Measurements from ENCODE around the gene RGS6.

Gene RGS6

DNA sequence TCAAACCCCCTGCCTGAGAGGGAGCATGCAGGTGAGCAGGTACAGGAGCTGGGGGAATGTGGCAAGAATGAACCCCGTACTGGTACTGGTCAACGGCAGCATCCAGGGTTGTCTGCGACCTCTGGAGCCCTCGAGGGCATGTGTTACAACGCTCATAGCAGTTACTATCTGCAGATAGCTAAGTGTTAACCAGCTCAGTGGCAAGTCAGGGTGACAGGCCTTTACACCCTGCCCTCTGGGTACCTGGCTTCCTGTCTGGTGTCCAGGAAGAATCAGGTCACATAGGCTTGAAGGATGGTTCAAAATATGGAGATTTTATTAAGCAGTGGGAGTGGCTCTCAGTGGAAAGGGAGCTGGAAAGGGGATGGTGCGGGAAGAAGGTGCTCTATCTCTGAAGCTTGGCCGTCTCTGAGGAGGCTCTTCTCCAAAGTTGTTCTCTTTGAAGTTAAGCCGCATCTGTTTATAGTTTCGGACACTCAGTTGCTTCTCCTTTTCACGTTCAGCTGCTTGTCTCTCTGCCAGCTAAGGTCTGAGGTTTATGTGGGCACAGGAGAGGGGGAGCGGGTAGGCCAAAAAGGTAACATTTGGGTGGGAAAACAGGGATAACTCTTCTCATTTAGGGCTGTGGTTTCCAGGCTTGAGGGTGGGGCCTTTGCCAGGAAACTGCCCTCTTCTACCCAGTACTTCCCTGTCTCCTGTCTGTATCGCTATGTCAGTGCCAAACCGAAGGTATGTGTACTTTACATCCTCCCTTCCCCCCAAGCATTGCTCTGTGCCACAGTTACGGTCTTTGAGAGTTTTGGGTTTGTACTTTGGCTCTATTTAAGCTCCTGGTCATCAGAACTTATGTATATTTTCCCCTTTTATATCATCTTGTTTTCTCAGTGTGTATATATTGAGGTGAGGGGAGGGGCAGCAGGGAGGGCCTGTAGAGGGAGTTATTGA is 305.8 kb downstream of the RGS6 start:
- TF ChIP-seq GATA2 (IDR thresholded peaks at IDR 0.05; ENCODE audit: low read depth, low read length), result no peak
- TF ChIP-seq GATA3 (IDR thresholded peaks at IDR 0.05; ENCODE audit: low read depth, low read length), result no peak

DNA sequence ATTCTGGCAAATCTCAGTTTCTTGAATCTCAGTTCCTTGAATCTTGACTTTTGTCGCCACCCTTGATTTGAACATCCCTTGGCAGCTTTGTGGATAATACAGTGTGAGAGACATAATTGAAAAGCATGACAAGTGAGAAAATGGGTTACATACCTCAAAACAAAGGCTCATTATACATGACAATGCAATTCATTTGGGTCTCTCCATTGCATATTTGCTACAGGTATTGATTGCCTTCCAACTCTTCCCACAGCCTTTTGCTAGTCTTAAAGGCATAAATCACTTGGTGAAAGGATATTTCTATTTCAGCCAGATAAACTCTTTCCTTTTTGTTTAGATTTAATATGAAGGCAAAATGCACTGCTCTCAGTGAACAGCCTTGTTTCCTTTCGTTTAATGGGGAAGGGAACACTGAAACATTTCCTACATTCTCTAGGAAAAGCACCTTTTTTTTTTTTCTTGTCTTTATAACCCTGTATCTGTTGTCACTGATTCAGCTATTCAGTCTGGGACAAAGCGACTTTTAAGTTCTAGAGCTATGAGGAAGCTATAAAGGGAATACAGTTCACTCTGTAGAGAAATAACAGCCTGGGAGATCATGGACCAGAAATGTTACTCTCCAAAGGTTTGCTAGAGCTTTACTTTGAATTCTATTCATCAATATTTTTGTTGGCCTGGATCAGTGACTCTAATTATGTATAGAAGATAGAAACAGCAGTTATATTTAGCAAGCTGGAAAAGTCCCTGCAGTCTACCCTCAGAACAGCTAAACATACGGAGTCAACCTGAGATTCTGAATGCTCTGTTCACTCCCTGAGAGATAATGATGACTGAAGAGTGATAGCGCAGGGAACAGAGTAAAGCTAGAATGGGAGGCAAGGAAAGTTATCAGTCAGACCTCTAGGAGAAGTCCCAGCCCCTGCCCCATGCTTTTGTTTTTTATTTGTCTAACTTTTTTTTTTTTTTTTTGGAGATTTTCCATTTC is 311.4 kb downstream of the RGS6 start:
- TF ChIP-seq GATA3 (IDR thresholded peaks at IDR 0.05; ENCODE audit: low read depth, low read length) (no peak), GATA2 (IDR thresholded peaks at IDR 0.05; ENCODE audit: low read depth, low read length) (no peak)

DNA sequence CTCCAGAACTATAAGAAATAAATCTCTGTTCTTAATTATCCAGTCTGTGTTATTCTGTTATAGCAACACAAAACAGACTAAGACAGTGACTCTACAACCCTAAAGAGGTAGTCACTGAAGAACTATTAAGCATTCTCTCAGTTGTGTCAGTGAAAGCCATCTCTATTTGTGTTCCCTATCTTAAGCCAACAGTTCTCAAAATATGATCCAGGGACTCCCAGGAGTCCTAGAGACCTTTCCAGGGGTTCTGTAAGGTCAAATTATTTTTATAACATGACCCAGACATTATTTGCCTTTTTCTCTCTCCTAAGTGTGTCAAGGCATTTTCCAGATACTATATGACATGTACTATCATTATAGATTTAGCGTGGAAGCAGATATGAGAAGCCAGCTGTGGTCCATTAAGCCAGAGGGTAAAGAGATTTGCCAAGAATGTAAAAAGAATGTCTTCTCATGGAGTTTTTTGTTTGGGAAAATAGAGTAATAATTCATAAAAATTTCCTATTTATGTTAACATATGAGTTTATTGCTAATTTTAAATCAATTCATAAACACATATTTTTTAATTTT is 315.8 kb downstream of the RGS6 start:
- no peak for TF ChIP-seq GATA2 (IDR thresholded peaks at IDR 0.05; ENCODE audit: low read depth, low read length)
- TF ChIP-seq GATA3 (IDR thresholded peaks at IDR 0.05; ENCODE audit: low read depth, low read length), result no peak

DNA sequence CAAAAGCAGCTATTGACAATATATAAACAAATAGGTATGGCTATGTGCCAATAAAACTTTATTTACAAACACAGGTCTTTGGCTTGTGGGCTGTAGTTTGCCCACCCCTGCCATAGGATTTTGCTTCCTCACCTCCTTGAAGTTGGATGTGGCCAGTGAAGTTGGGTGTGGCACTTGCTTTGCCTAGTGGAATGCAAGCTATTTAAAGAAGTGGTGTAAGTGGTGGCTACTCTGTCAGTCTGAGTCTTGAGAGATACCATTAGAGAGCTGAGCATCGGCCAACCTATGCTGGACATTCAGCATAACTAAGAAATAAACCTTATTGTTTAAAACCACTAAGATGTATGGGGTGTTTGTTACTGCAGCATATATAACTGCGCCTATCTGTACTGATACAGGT is 321.3 kb downstream of the RGS6 start:
- TF ChIP-seq GATA3 (IDR thresholded peaks at IDR 0.05; ENCODE audit: low read depth, low read length), result no peak
- no peak for TF ChIP-seq GATA2 (IDR thresholded peaks at IDR 0.05; ENCODE audit: low read depth, low read length)

DNA sequence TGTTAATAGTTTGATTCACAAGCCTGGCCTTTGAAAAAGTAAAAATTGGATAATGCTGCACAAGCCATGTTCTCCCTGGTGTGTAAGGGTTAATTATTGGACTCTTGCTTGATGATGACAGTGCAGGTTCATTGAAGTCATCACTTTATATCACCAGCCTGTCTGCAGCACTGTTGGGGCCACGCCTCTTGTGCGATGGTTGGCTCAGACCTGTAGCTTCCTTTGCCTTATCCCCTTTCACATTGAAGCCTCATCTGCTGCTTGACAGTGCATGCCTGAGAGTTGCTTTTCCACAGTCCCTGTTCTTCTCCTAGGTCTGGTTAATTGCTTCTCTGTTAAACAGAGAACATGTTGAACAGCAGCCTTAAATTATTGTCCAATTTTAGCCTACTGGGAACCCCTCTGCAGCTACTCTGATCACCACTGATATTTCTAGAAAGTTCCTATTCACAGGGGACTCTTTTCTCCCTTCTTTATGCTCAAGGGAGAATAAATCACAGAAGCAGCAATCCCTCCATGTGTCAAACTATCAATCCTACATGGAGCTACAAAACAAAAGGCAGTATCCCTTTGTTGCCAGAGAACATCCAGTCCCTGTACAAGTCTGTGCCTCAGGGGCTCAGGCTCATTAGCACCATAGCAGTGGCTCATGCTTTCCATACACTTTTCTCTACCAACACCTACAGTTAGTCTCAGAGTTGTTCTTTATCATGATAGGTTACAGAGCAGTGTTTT is 322.1 kb downstream of the RGS6 start:
- TF ChIP-seq GATA3 (IDR thresholded peaks at IDR 0.05; ENCODE audit: low read depth, low read length) (no peak), GATA2 (IDR thresholded peaks at IDR 0.05; ENCODE audit: low read depth, low read length) (no peak)

DNA sequence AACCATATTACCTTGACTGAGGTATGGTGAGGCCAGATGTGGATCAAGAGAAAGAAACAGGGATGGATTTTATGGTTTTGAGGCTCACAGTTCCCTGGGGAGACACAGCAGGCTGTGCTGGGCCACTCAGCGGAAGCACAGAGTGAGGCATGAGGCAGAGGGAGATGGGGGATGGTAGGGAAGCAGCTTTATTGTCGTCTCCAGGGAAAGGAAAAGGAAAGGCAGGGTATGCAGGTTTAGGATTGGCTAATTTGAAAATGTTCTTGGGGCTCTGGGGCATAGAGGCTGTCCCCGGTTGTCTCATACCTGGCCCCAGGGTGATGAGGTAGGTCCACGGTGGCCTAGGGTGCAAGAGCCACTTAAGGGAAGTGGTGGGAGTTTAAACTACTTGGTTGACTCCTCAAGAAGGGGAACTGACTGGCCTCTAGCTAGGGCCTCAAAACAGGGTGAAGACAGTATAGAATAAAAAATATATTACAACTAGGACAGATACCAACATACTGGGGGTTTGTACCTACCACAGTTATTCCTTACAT is 322.8 kb downstream of the RGS6 start:
- no peak for TF ChIP-seq GATA2 (IDR thresholded peaks at IDR 0.05; ENCODE audit: low read depth, low read length)
- TF ChIP-seq GATA3 (IDR thresholded peaks at IDR 0.05; ENCODE audit: low read depth, low read length), result no peak

DNA sequence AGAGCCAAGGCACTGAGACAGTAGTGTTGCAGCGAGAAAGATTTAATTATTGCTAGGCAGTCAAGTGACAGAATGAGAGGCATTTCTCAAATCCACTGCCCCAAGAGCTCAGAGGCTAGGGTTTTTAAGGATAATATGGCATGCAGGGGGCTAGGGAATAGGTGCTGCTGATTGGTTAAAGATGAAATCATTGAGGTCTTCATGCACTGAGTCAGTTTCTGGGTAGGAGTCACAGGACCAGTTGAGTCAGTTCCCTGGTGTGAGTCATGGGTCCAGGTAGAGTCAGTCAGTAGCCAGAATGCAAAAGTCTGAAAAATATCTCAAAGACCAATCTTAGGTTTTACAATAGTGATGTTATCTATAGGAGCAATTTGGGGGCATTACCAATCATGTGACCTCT is 323.8 kb downstream of the RGS6 start:
- no peak for TF ChIP-seq GATA2 (IDR thresholded peaks at IDR 0.05; ENCODE audit: low read depth, low read length)
- no peak for TF ChIP-seq GATA3 (IDR thresholded peaks at IDR 0.05; ENCODE audit: low read depth, low read length)

DNA sequence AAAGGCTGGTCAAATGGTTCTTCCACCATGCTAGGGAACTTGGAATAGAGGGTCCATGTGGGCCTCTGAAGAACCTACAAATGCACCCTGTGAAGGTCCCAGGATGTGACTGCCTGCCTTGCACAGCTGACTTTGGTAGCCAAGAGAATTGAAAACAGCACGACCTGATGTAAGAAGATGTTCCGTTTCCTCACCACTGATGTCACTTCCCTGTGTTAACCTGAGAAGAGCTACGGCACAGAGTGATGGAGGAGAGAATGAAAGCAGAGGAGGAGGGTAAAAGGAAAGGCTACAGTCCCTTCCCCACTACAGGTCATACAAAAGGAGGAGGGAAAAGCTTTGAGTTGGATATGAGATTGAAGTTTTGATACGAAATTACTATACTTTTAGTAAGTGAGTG is 328.8 kb downstream of the RGS6 start:
- TF ChIP-seq GATA3 (IDR thresholded peaks at IDR 0.05; ENCODE audit: low read depth, low read length) (no peak), GATA2 (IDR thresholded peaks at IDR 0.05; ENCODE audit: low read depth, low read length) (no peak)

DNA sequence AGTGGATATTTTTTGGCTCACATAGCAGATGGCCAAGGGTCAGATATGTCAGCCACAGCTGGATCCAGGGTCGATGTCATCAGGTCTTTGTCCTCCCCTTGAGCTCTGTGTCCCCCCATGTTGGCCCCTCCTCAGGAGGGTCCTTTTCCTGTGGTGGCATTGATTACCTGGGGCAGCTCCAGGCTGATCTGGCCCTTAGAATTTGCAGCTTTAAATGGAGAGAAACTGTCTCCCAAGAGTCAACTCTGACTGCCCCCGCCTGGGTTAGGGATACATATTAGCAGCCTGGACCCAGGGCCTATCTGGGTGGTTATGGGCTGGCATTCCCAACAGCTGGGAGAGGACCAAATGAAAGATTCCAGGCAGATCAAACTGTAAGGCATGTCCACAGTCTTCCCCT is 330.5 kb downstream of the RGS6 start:
- TF ChIP-seq GATA2 (IDR thresholded peaks at IDR 0.05; ENCODE audit: low read depth, low read length) (no peak), GATA3 (IDR thresholded peaks at IDR 0.05; ENCODE audit: low read depth, low read length) (no peak)

DNA sequence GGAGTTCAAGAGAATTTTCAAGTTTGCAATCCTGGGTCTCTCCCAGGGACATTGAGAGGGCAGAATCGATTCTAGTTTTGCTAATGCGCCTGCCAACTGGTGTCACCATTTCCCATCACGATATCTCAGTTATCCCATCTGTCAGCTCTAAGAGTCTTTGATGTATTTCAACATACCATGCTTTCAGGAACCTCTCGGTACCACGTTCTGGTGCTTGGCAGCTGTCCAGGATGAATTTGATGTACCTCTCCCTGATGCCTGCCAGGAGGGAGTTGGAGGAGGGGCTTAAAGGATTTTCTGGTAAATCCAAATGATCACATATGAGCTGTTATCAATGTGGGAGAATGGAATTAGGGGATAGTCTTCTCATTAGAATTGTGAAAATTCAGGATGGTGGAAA is 332.5 kb downstream of the RGS6 start:
- TF ChIP-seq GATA2 (IDR thresholded peaks at IDR 0.05; ENCODE audit: low read depth, low read length), result no peak
- no peak for TF ChIP-seq GATA3 (IDR thresholded peaks at IDR 0.05; ENCODE audit: low read depth, low read length)

DNA sequence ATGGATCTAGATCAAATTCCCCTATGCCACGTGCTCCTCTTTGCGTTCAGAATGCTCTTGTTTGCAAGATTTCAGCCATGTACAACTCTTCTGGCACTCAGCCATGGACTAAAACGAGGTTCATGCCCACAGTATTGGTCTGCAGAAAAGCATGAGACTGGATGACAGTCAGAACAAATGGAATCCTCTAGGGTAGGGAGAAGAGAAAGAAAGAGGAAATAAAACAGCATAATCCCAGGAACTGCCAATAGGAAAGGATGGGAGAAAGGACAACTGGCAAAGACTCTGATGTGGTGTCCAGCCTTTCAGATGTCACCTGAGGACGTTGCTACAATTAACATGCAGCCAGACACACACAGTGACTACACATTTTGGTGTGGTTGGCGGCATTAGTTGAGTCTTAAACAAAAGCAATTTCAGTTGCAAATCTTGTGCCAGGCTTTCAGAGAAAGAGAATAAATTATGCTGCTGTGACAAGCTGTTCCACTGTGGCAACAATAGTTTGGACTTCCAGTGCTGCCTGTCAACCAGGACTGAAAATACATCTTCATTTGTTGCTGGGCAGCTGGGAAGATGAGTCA is 338.0 kb downstream of the RGS6 start:
- TF ChIP-seq GATA3 (IDR thresholded peaks at IDR 0.05; ENCODE audit: low read depth, low read length), result no peak
- no peak for TF ChIP-seq GATA2 (IDR thresholded peaks at IDR 0.05; ENCODE audit: low read depth, low read length)

DNA sequence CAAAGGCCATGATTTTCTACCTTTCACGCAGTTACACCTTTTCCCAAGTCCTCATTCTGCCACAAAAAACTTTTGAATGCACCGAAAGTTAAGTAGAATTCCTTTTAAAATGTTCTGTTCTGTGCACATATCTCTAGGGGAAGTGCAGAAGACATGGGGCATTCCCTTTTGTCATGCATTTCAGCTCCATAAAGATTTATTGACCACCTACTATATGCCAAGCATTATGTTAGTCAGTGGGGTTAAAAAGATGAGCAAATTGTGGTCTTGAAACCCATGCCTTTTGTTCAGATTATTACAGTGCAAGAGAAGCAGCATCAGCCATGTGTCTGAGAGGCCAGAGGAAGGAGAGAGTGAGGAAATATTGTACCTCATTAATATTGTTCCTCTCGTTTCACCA is 338.5 kb downstream of the RGS6 start:
- no peak for TF ChIP-seq GATA3 (IDR thresholded peaks at IDR 0.05; ENCODE audit: low read depth, low read length)
- TF ChIP-seq GATA2 (IDR thresholded peaks at IDR 0.05; ENCODE audit: low read depth, low read length), result no peak

DNA sequence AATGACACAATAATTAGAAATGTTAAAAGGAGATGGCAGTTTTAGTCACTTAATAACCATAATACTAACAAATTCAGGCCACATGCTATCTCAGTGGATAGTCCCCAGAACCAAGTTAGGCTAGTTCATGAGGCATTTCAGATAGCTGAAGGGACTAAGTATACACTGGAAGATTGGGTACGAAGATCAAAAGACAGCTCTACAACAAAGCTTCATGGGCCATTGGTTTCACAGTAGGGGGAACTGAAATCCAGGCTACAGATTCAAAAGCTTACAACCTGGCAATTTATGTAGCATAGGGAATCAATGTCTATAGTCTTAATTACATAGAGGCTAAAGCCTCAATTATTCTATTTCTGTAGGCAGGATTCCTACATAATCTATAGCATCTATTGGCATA is 343.0 kb downstream of the RGS6 start:
- TF ChIP-seq GATA2 (IDR thresholded peaks at IDR 0.05; ENCODE audit: low read depth, low read length) (no peak), GATA3 (IDR thresholded peaks at IDR 0.05; ENCODE audit: low read depth, low read length) (no peak)
